ENCODE results near the gene MTAP. TPM values are rescaled to one million over a fixed set of nuclear protein-coding genes. Genes with fewer than 3 reads are reported as not detected.

Gene MTAP
- polyA plus RNA-seq, 3 donors: 7.4 to 11.3 (median 7.8) TPM

DNA sequence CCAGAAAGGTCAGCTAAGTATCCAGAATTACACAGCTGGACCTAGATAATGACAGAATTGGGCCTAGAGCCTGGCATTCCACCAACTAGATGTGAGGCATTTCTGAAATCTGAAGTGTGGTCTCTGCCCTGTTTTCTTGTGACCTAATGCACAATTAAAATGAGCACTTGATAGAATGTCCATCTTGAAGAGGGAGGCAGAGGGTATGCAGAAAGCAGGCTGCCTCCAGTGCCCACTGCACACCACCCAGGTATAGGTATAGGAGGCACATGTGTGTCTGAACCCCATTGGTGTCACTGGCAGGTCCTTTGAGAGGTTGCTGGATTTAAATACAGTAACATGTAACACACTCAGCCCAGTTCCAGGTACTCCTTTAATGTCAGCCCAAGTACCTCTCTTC is 2.4 kb downstream of the MTAP start:
- H3K4me3 Mint-ChIP-seq: no peak overlapping the region
- no peaks in the 10 kb centered on the region for H3K9me3 Mint-ChIP-seq
- Histone ChIP-seq H3K9me3 (replicated peaks in 1 of 2; ENCODE audit: control insufficient read depth in 1 of 2, insufficient read depth in 1 of 2, low read length in 2 of 2) (no peaks in the 10 kb centered on the region), H3K27ac (ENCODE audit: low read depth in 1 of 2, low read length in 2 of 2) (no peak overlapping the region), H2AFZ (ENCODE audit: insufficient read depth, low read depth, low read length, poor library complexity, severe bottlenecking) (no peak overlapping the region), H3K4me3 (replicated peaks in 1 of 3; ENCODE audit: low read depth in 2 of 3, low read length in 3 of 3) (no peak overlapping the region), H3K9ac (ENCODE audit: insufficient read depth, low read length, poor library complexity, severe bottlenecking) (no peak overlapping the region), H3K79me2 (ENCODE audit: insufficient read depth, low read length) (peaks cover 71% of the 10 kb centered on the region), H4K20me1 (ENCODE audit: insufficient read depth, low read length) (peaks cover 20% of the 10 kb centered on the region), H3K4me1 (ENCODE audit: control insufficient read depth in 1 of 2, insufficient read depth in 2 of 2, low read length in 2 of 2) (peaks cover 17 to 24% of the 10 kb centered on the region in 2 donors), H3K27me3 (ENCODE audit: control insufficient read depth in 2 of 2, insufficient read depth in 2 of 2, low read length in 2 of 2) (peaks cover 0 to 4% of the 10 kb centered on the region in 2 donors), H3K36me3 (replicated peaks in 1 of 2; ENCODE audit: control insufficient read depth in 1 of 2, insufficient read depth in 2 of 2, low read length in 2 of 2) (peaks cover 7 to 16% of the 10 kb centered on the region in 2 donors), H3K4me2 (replicated peaks; ENCODE audit: extremely low read depth, low read length, poor library complexity, severe bottlenecking) (no peak overlapping the region)
- no peak overlapping the region for H3K27ac Mint-ChIP-seq
- H3K27me3 Mint-ChIP-seq (ENCODE audit: low read depth in 3 of 3): peaks cover 7 to 14% (median 7%) of the 10 kb centered on the region in 3 donors
- intact Hi-C loops (cut with micrococcal nuclease): no loop called here
- H3K36me3 Mint-ChIP-seq: peaks cover 16 to 27% of the 10 kb centered on the region in 2 donors
- DNase-seq: no peak
- TF ChIP-seq, protein P1, sequence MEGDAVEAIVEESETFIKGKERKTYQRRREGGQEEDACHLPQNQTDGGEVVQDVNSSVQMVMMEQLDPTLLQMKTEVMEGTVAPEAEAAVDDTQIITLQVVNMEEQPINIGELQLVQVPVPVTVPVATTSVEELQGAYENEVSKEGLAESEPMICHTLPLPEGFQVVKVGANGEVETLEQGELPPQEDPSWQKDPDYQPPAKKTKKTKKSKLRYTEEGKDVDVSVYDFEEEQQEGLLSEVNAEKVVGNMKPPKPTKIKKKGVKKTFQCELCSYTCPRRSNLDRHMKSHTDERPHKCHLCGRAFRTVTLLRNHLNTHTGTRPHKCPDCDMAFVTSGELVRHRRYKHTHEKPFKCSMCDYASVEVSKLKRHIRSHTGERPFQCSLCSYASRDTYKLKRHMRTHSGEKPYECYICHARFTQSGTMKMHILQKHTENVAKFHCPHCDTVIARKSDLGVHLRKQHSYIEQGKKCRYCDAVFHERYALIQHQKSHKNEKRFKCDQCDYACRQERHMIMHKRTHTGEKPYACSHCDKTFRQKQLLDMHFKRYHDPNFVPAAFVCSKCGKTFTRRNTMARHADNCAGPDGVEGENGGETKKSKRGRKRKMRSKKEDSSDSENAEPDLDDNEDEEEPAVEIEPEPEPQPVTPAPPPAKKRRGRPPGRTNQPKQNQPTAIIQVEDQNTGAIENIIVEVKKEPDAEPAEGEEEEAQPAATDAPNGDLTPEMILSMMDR (IDR thresholded peaks at IDR 0.05): no peak
- peaks cover 45% of the 10 kb centered on the region for H3K4me1 Mint-ChIP-seq

DNA sequence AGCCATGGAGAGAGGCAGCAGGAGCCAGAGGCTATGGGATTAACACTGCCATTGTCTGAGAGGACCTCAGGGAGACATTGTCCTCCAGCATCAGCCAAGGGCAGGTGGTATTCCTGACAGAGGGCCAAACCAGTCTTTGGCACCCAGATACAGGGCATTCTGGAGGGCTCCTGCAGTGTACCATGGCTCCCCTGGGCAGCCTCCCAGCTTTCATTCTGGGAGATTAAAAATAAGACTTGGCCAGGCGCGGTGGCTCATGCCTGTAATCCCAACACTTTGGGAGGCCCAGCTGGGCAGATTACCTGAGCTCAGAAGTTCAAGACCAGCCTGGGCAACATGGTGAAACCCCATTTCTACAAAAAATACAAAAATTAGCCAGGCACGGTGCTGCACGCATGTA is 4.2 kb downstream of the MTAP start:
- Histone ChIP-seq H3K4me3 (replicated peaks in 1 of 3; ENCODE audit: low read depth in 2 of 3, low read length in 3 of 3) (no peak overlapping the region), H3K36me3 (replicated peaks in 1 of 2; ENCODE audit: control insufficient read depth in 1 of 2, insufficient read depth in 2 of 2, low read length in 2 of 2) (peaks cover 21 to 35% of the 10 kb centered on the region in 2 donors), H2AFZ (ENCODE audit: insufficient read depth, low read depth, low read length, poor library complexity, severe bottlenecking) (no peak overlapping the region), H3K9me3 (replicated peaks in 1 of 2; ENCODE audit: control insufficient read depth in 1 of 2, insufficient read depth in 1 of 2, low read length in 2 of 2) (no peaks in the 10 kb centered on the region), H3K79me2 (ENCODE audit: insufficient read depth, low read length) (peaks cover 71% of the 10 kb centered on the region), H3K4me1 (ENCODE audit: control insufficient read depth in 1 of 2, insufficient read depth in 2 of 2, low read length in 2 of 2) (peaks cover 15 to 21% of the 10 kb centered on the region in 2 donors), H3K9ac (ENCODE audit: insufficient read depth, low read length, poor library complexity, severe bottlenecking) (no peak overlapping the region), H3K27ac (ENCODE audit: low read depth in 1 of 2, low read length in 2 of 2) (no peak overlapping the region), H4K20me1 (ENCODE audit: insufficient read depth, low read length) (peaks cover 20% of the 10 kb centered on the region), H3K4me2 (replicated peaks; ENCODE audit: extremely low read depth, low read length, poor library complexity, severe bottlenecking) (no peak overlapping the region), H3K27me3 (ENCODE audit: control insufficient read depth in 2 of 2, insufficient read depth in 2 of 2, low read length in 2 of 2) (peaks cover 0 to 2% of the 10 kb centered on the region in 2 donors)
- peaks cover 2 to 3% (median 3%) of the 10 kb centered on the region in 3 donors for H3K27me3 Mint-ChIP-seq (ENCODE audit: low read depth in 3 of 3)
- TF ChIP-seq, protein P1 (IDR thresholded peaks at IDR 0.05): no peak
- H3K36me3 Mint-ChIP-seq: peaks cover 28 to 36% of the 10 kb centered on the region in 2 donors
- H3K9me3 Mint-ChIP-seq: no peaks in the 10 kb centered on the region
- peaks cover 42% of the 10 kb centered on the region for H3K4me1 Mint-ChIP-seq
- peak overlapping the region in 1 of 7 donors; percentile 35 for H3K27ac Mint-ChIP-seq
- no peak overlapping the region for H3K4me3 Mint-ChIP-seq
- intact Hi-C loops (cut with micrococcal nuclease): no loop called here
- DNase-seq: no peak
- WGBS (ENCODE audit: insufficient coverage): 100% methylated on average over 4 of the region's 4 CpGs
